PFSK-1 (cell line): ENCODE measurements around the gene NASP.

Source experiments
- POLR2AphosphoS5 ChIP-seq: IDR thresholded peaks from 2 replicates; pipeline ENCODE4 v1.6.1; 2012; ENCODE audit warnings: low read depth, mild to moderate bottlenecking, control low read depth, low read length, moderate library complexity
- TAF1 ChIP-seq: IDR thresholded peaks from 2 replicates; pipeline ENCODE4 v1.6.1; 2012; ENCODE audit warnings: low read length, control low read depth, borderline replicate concordance; ENCODE audit not compliant: insufficient read depth

GRCh38 chr1:45643978-45644377, 60.1 kb downstream of the NASP start:
- TF ChIP-seq POLR2AphosphoS5, result no peak
- no peak for TF ChIP-seq TAF1
